ENCODE results near the gene RSRP1. TPM values are rescaled to one million over a fixed set of nuclear protein-coding genes. Genes with fewer than 3 reads are reported as not detected.

The RSRP1 gene
- total RNA-seq, 6 experiments from 2014 or later: 63.4 to 85.2 (median 81.6) TPM

- DNase-seq: no peak
- H3K4me1 Mint-ChIP-seq (ENCODE audit: low read depth): no peaks in the 10 kb centered on the region
- no peaks in the 10 kb centered on the region; the same call in 1 of the 2 replicates for H3K36me3 Mint-ChIP-seq (ENCODE audit: low read depth)
- no peak overlapping the region for H3K27ac Mint-ChIP-seq
- TF ChIP-seq, protein P1, sequence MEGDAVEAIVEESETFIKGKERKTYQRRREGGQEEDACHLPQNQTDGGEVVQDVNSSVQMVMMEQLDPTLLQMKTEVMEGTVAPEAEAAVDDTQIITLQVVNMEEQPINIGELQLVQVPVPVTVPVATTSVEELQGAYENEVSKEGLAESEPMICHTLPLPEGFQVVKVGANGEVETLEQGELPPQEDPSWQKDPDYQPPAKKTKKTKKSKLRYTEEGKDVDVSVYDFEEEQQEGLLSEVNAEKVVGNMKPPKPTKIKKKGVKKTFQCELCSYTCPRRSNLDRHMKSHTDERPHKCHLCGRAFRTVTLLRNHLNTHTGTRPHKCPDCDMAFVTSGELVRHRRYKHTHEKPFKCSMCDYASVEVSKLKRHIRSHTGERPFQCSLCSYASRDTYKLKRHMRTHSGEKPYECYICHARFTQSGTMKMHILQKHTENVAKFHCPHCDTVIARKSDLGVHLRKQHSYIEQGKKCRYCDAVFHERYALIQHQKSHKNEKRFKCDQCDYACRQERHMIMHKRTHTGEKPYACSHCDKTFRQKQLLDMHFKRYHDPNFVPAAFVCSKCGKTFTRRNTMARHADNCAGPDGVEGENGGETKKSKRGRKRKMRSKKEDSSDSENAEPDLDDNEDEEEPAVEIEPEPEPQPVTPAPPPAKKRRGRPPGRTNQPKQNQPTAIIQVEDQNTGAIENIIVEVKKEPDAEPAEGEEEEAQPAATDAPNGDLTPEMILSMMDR (IDR thresholded peaks at IDR 0.05): no peak
- H3K4me3 Mint-ChIP-seq: no peak overlapping the region
- peaks cover 2% of the 10 kb centered on the region for H3K27me3 Mint-ChIP-seq (ENCODE audit: insufficient read depth)
- no peaks in the 10 kb centered on the region for H3K9me3 Mint-ChIP-seq
Measured at GRCh38 chr1:25216123-25216522, 31.1 kb downstream of the RSRP1 start.

- H3K4me1 Mint-ChIP-seq (ENCODE audit: low read depth): no peaks in the 10 kb centered on the region
- H3K9me3 Mint-ChIP-seq: no peaks in the 10 kb centered on the region
- H3K27me3 Mint-ChIP-seq (ENCODE audit: insufficient read depth): peaks cover 12% of the 10 kb centered on the region
- DNase-seq: no peak
- H3K4me3 Mint-ChIP-seq: no peak overlapping the region
- H3K27ac Mint-ChIP-seq: no peak overlapping the region
- TF ChIP-seq, protein P1 (IDR thresholded peaks at IDR 0.05): no peak
- no peaks in the 10 kb centered on the region; the same call in 1 of the 2 replicates for H3K36me3 Mint-ChIP-seq (ENCODE audit: low read depth)
Measured at GRCh38 chr1:25212725-25213124, 34.5 kb downstream of the RSRP1 start.

GRCh38 chr1:25210728-25211127 is 36.5 kb downstream of the RSRP1 start:
- no peaks in the 10 kb centered on the region; the same call in 1 of the 2 replicates for H3K36me3 Mint-ChIP-seq (ENCODE audit: low read depth)
- no peak overlapping the region for H3K27ac Mint-ChIP-seq
- peaks cover 12% of the 10 kb centered on the region for H3K27me3 Mint-ChIP-seq (ENCODE audit: insufficient read depth)
- no peak for DNase-seq
- TF ChIP-seq, protein P1 (IDR thresholded peaks at IDR 0.05): no peak
- peaks cover 8% of the 10 kb centered on the region for H3K4me1 Mint-ChIP-seq (ENCODE audit: low read depth)
- H3K4me3 Mint-ChIP-seq: no peak overlapping the region
- no peaks in the 10 kb centered on the region for H3K9me3 Mint-ChIP-seq

DNA sequence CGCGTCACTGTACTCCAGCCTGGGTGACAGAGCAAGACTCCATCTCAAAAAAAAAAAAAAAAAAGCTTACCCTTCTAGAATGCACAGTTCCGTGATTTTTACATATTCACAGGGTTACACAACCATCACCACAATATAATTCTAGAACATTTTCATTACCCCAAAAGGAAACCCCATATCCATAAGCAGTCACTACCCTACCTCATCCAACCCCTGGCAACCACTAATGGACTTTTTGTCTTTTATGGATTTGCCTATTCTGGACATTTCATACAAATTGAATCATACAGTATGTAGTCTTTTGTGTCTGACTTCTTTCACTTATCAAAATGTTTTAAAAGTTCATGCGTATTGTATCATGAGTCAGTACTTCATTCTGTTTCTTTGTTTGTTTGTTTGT is 37.7 kb downstream of the RSRP1 start:
- DNase-seq: no peak
- H3K27ac Mint-ChIP-seq: no peak overlapping the region
- peaks cover 15% of the 10 kb centered on the region for H3K27me3 Mint-ChIP-seq (ENCODE audit: insufficient read depth)
- no peak overlapping the region for H3K4me3 Mint-ChIP-seq
- TF ChIP-seq, protein P1 (IDR thresholded peaks at IDR 0.05): no peak
- H3K36me3 Mint-ChIP-seq (ENCODE audit: low read depth): no peaks in the 10 kb centered on the region
- no peaks in the 10 kb centered on the region for H3K9me3 Mint-ChIP-seq
- peaks cover 18% of the 10 kb centered on the region for H3K4me1 Mint-ChIP-seq (ENCODE audit: low read depth)

- no peak for DNase-seq
- H3K36me3 Mint-ChIP-seq (ENCODE audit: low read depth): no peaks in the 10 kb centered on the region
- H3K4me1 Mint-ChIP-seq (ENCODE audit: low read depth): peaks cover 18% of the 10 kb centered on the region
- H3K9me3 Mint-ChIP-seq: no peaks in the 10 kb centered on the region
- H3K27ac Mint-ChIP-seq: no peak overlapping the region
- no peak overlapping the region for H3K4me3 Mint-ChIP-seq
- peaks cover 14% of the 10 kb centered on the region for H3K27me3 Mint-ChIP-seq (ENCODE audit: insufficient read depth)
- TF ChIP-seq, protein P1 (IDR thresholded peaks at IDR 0.05): no peak
Measured at GRCh38 chr1:25208561-25209222, 38.6 kb downstream of the RSRP1 start.

All from HFFc6 (cell line).